GM19468 (cell line): ENCODE data around the gene PSMD13.

Experiments
- ATAC-seq: cut with Tn5 transposase; IDR thresholded peaks from one replicate; pipeline ENCODE4 v1.9.1; 2021; ENCODE audit warnings: mild to moderate bottlenecking, moderate library complexity, moderate number of reproducible peaks; ENCODE audit not compliant: unreplicated experiment; ENCODE audit errors: extremely low read depth

The PSMD13 gene

DNA sequence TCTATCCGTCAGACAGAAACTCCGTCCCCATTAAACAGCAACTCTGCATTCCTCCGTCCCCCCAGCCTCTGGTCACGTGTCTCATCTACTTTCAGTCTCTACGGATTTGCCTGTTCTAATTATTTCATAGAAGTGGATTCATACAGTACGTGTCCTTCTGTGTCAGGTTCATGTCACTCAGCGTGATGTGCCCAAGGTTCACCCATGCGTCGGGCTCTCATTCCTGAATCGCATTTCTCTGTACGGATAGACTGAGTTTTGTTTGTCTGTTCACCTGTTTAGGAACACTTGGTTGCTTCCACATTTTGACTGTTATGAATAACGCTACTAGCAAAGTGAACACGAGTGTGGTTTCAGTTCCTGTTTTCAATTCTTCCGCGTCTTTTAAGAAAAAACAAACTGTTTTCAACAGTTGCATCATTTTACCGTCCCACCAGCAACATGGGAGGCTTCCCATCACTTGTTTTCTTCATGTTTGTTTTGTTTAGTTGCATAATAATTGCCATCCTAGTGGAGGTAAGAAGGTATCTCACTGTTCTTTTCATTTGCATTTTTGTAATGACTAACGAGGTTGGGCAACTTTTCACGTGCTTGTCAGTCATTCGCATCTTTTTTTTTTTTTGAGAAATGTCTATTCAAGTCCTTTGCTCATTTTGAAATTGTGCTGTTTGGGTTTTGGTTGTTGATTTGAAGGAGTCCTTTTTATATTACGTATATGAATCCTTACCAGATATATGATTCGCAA lies 32.5 kb downstream of the PSMD13 start:
- ATAC-seq = peak; percentile 41

- no peak for ATAC-seq
Measured at GRCh38 chr11:270451-271318, 33.9 kb downstream of the PSMD13 start.

GRCh38 chr11:271319-271715 lies 34.5 kb downstream of the PSMD13 start:
- no peak for ATAC-seq

DNA sequence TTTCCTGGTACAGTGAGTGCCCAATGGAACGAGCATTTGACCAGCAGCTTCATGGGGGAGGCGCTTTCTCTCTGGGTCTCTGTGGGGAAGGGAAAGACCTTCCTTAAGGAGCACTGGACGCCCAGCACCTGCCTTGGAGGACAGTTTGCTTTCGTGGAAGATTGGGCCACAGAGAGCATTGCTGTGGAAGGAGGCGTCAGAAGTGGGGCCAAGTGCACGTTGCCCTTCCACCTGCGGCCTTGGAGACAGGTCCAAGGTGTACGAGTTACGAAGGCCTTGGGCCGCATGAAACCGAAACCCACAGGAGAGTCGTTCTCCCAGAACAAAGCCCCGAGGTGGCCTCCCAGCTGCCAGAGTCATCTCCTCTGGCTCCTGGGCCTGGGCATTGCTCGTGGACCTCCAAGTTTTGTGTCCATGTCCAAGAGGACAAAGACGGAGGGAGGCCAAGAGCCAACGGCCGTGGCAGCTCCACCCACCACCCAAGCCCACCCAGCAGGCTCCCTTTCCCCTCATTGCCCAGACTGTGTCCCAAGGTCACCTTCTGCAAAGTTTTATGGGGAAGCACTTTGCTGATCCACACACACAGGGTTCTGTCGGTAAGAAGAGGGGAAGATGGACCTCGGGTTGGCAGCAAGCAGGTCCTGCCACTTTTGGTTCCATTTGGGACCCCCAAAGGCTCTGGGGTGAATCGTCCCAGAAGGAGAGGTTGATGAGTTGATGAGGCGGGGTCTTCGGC lies 35.6 kb downstream of the PSMD13 start:
- ATAC-seq = no peak

GRCh38 chr11:272931-273198 lies 36.1 kb downstream of the PSMD13 start:
- no peak for ATAC-seq

- ATAC-seq = no peak
Measured at GRCh38 chr11:276219-276618, 39.4 kb downstream of the PSMD13 start.

DNA sequence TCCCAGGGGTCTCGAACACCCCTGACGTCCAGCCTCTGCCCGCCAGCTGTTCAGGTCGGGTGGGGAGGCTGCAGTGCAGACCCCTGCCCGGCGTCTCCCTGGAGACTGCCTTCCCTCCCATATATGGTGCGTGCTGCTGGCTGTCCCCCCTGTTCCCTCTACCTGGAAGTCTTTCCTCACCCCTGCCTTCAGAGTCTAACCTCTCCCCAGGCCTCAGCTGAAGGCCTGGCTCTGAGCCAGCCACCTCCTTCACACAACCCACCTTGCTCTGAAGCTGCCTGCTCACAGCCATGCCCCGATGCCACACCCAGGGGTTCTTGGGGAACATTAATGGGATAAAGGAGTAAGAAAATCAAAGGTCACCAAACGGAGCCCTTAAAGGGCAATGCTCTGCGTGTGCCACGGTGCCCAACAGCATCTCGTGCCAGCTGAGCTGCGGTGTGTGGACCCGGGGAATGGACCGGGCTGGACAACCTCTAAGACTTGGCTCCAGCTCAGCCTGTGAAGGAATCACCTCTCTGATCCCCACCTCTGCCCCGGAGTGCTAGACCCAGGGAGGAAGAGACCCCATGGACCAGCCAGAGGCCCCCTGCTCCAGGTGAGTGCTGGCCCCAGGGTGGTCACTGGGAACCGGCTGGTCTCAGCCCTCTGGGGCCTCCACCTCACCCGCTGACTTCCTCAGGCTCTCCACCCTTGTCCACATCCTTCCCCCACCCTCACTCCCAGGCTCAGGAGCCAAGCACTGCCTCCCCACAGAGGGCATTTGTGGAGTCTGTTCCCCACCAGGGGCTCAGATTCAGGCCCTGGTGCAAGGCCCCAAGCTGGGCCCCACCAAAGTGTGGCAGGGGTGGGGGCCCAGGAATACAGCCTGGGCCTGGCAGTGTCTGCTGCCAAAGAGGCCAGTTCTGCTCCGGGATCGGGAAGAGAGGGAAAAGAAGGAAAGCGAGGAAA lies 41.5 kb downstream of the PSMD13 start, which contains the start of gene NLRP6:
TSS of gene NLRP6 (plus strand) at position 407 of the 951 bp plus-strand sequence. CDS start at position 570, 163 bp downstream.
- ATAC-seq = no peak

DNA sequence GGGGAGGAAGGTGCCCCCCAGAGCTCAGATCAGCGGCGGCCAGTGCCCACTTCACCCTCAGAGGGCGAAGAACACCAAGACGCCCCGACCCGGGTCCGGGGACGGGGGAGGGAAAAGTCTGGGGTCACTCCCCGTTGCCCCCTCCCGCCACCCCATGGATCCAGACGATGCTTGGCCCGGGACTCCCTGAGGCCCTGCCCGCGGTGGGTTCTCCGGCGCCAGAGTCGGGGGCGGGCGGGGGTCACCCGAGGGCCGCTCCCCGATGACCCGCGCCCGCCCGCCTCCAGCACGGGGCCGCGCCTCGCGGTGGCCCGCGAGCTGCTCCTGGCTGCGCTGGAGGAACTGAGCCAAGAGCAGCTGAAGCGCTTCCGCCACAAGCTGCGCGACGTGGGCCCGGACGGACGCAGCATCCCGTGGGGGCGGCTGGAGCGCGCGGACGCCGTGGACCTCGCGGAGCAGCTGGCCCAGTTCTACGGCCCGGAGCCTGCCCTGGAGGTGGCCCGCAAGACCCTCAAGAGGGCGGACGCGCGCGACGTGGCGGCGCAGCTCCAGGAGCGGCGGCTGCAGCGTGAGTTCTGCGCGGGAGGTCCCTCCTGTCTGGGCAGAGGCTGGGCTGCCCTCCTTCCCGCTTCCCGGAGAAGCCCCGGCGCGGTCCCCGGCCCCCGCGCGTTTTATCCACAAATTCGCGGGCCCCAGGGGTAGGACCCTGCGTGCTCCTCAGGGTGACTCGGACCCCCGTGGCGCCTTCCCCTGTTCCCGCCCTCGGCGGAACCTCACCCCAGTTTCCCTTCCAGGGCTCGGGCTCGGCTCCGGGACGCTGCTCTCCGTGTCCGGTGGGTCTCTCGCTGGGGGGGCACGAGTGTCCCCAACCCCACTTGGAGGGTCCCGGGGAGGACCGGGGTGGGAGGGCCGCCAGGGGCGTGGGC lies 42.5 kb downstream of the PSMD13 start:
- no peak for ATAC-seq

DNA sequence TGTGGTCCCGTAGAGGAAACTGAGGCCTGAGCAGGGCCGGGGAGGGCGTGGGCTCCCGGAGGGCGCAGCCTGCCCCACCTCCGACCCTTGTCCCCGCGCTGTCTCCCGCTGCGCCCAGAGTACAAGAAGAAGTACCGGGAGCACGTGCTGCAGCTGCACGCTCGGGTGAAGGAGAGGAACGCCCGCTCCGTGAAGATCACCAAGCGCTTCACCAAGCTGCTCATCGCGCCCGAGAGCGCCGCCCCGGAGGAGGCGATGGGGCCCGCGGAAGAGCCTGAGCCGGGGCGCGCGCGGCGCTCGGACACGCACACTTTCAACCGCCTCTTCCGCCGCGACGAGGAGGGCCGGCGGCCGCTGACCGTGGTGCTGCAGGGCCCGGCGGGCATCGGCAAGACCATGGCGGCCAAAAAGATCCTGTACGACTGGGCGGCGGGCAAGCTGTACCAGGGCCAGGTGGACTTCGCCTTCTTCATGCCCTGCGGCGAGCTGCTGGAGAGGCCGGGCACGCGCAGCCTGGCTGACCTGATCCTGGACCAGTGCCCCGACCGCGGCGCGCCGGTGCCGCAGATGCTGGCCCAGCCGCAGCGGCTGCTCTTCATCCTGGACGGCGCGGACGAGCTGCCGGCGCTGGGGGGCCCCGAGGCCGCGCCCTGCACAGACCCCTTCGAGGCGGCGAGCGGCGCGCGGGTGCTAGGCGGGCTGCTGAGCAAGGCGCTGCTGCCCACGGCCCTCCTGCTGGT lies 43.4 kb downstream of the PSMD13 start:
- ATAC-seq = no peak

DNA sequence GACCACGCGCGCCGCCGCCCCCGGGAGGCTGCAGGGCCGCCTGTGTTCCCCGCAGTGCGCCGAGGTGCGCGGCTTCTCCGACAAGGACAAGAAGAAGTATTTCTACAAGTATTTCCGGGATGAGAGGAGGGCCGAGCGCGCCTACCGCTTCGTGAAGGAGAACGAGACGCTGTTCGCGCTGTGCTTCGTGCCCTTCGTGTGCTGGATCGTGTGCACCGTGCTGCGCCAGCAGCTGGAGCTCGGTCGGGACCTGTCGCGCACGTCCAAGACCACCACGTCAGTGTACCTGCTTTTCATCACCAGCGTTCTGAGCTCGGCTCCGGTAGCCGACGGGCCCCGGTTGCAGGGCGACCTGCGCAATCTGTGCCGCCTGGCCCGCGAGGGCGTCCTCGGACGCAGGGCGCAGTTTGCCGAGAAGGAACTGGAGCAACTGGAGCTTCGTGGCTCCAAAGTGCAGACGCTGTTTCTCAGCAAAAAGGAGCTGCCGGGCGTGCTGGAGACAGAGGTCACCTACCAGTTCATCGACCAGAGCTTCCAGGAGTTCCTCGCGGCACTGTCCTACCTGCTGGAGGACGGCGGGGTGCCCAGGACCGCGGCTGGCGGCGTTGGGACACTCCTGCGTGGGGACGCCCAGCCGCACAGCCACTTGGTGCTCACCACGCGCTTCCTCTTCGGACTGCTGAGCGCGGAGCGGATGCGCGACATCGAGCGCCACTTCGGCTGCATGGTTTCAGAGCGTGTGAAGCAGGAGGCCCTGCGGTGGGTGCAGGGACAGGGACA lies 44.1 kb downstream of the PSMD13 start:
- no peak for ATAC-seq

DNA sequence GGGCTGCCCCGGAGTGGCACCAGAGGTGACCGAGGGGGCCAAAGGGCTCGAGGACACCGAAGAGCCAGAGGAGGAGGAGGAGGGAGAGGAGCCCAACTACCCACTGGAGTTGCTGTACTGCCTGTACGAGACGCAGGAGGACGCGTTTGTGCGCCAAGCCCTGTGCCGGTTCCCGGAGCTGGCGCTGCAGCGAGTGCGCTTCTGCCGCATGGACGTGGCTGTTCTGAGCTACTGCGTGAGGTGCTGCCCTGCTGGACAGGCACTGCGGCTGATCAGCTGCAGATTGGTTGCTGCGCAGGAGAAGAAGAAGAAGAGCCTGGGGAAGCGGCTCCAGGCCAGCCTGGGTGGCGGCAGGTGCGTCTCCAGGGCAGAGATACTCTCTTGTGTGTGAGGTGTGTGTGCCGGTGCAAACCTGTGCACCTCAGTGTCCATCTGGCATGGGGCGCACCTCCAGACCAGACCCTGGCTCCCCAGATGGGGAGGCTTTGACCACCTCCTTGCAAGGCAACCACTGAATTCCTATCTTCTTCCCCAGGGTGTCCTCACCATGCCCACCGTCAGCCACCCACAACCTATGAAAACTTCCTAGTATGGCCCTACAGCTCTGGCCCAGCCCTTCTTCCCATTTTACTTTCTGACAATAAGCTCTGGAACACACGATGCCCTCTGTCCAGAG lies 44.8 kb downstream of the PSMD13 start:
- no peak for ATAC-seq

- ATAC-seq = no peak
Measured at GRCh38 chr11:282171-282570, 45.4 kb downstream of the PSMD13 start.

GRCh38 chr11:282630-283360 lies 46.0 kb downstream of the PSMD13 start:
- ATAC-seq = no peak

DNA sequence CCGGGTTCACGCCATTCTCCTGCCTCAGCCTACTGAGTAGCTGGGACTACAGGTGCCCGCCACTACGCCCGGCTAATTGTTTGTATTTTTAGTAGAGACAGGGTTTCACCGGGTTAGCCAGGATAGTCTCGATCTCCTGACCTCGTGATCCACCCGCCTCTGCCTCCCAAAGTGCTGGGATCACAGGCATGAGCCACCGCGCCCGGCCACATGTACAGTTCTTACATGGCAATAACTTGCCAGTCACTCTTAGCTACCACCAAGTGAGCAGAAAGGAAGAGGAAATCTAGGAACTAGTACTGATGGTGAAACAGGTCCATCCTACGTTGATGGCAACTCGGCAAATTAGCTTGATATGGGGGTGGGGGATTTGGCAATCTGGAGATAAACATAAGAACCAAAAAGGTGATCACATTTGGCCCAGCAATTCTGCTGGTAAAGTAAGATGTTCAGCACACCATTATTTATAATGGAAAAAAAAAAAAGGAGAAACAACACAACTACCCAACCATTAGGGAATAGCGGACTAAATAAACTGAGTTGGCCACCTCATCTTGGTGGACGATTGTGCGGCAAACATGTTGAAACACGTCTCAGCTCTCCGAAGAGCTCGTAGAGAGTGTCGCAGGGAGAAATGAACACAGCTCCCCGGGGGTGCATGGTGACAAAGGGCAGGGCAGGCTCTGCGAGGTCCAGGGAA lies 46.8 kb downstream of the PSMD13 start:
- no peak for ATAC-seq

DNA sequence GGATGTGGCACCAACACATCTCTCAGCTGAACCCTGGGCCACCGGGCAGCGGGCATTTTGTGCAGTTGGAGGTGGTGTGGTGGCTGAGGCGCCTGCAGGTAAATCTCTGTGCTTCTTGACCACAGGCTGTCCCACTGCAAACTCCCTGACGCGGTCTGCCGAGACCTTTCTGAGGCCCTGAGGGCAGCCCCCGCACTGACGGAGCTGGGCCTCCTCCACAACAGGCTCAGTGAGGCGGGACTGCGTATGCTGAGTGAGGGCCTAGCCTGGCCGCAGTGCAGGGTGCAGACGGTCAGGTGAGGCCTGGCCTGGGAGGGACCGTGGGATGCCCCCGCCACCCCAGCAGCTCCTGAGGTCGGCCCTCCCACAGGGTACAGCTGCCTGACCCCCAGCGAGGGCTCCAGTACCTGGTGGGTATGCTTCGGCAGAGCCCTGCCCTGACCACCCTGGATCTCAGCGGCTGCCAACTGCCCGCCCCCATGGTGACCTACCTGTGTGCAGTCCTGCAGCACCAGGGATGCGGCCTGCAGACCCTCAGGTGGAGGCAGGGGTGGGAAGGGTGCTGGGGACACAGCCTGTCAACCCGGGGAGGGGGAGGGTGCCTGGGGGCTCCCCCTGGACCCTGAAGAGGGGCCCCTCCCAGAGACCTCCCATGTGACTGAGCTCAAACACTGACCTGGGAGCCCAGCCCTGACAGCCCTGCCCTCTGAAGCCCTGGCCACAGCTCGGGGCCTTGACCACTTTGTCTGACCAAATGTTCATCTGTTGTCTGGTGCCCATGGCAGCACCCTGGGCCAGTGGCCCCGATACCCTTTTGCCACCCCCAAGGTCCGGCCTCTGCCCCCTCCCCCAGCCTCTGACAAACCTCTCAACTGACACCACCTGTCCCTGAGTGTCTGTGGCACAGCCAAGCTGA lies 47.6 kb downstream of the PSMD13 start:
- no peak for ATAC-seq
